Upper lobe of left lung (tissue), 6 donors: ENCODE results near the gene HMGXB3. TPM values are rescaled to one million over a fixed set of nuclear protein-coding genes. Genes with fewer than 3 reads are reported as not detected.
A peak's percentile ranks its signal among the peaks of the same experiment; 100 is the strongest.

Experiments
- ATAC-seq, 2 donors: fragments of 200-7000 bp; cut with Tn5 transposase; one replicate each; pipeline ENCODE4 v1.9.1; 2022; ENCODE audit warnings: mild to moderate bottlenecking in 2 of 2, moderate library complexity in 2 of 2; ENCODE audit not compliant: low FRiP score in 2 of 2
- DNase-seq, 2 donors: peaks; one replicate each; pipeline ENCODE4 v3.0.0-alpha.2; 2019 to 2020
- H3K27ac ChIP-seq, 4 donors: fragments of 200-600 bp; sonication (generic); one replicate each; pipeline ENCODE4 v1.5.1; 2016 to 2019
- H3K27me3 ChIP-seq, 4 donors: fragments of 200-600 bp; sonication (generic); one replicate each; pipeline ENCODE4 v1.5.1; 2017 to 2019
- H3K36me3 ChIP-seq, 4 donors: fragments of 200-600 bp; sonication (generic); one replicate each; pipeline ENCODE4 v1.5.1; 2016 to 2019
- H3K4me1 ChIP-seq, 4 donors: fragments of 200-600 bp; sonication (generic); one replicate each; pipeline ENCODE4 v1.5.1; 2018 to 2019
- H3K4me3 ChIP-seq, 4 donors: fragments of 200-600 bp; sonication (generic); one replicate each; pipeline ENCODE4 v1.5.1; 2017 to 2019; ENCODE audit warnings: mild to moderate bottlenecking in 2 of 4, moderate library complexity in 1 of 4
- H3K9me3 ChIP-seq, 4 donors: fragments of 200-600 bp; sonication (generic); one replicate each; pipeline ENCODE4 v1.5.1; 2018 to 2019
- EP300 ChIP-seq, 4 donors: sonication (generic); formaldehyde crosslinking; IDR thresholded peaks; one replicate each; pipeline ENCODE4 v1.5.1; 2017; ENCODE audit warnings: antibody characterized with exemption in 4 of 4, control low read depth in 2 of 4
- POLR2A ChIP-seq, 4 donors: fragments of 450-650 bp; IDR thresholded peaks; one replicate each; pipeline ENCODE4 v1.5.1; 2016 to 2017; ENCODE audit warnings: antibody characterized with exemption in 4 of 4, mild to moderate bottlenecking in 2 of 4
- POLR2AphosphoS5 ChIP-seq, 2 donors: sonication (generic); formaldehyde crosslinking; IDR thresholded peaks; one replicate each; pipeline ENCODE4 v1.5.1; 2017; ENCODE audit warnings: antibody characterized with exemption in 2 of 2
- WGBS, 2 donors: methylation state at CpG; one replicate each; pipeline ENCODE4 v1.1.5; 2017 to 2018; 5-methylcytosine and 5-hydroxymethylcytosine counted together
- total RNA-seq, 6 donors: library from RNA; depleted of rRNA in 4 of 6; stranded (reverse); fragments of >200 nt in 4 of 6; gene quantifications; one replicate each; pipeline versions ENCODE4 v1.1.0 to v1.2.1, GENCODE V29; 2016 to 2021
- TF ChIP-seq, protein P1 (sequence below), 6 experiments: fragments of 450-650 bp in 4 of 6; fragments of 200-600 bp in 2 of 6; sonication (generic) in 2 of 6; IDR thresholded peaks; one replicate each; pipeline ENCODE4 v1.5.1; 2016 to 2019; ENCODE audit warnings: antibody characterized with exemption in 6 of 6
- donor health status: DM: no; HTN: no; CAD: no; lungs with moderate emphysema.
- donor health status: DM: no; HTN: yes; CAD: no; lungs with severe emphysema.

The HMGXB3 gene, protein sequence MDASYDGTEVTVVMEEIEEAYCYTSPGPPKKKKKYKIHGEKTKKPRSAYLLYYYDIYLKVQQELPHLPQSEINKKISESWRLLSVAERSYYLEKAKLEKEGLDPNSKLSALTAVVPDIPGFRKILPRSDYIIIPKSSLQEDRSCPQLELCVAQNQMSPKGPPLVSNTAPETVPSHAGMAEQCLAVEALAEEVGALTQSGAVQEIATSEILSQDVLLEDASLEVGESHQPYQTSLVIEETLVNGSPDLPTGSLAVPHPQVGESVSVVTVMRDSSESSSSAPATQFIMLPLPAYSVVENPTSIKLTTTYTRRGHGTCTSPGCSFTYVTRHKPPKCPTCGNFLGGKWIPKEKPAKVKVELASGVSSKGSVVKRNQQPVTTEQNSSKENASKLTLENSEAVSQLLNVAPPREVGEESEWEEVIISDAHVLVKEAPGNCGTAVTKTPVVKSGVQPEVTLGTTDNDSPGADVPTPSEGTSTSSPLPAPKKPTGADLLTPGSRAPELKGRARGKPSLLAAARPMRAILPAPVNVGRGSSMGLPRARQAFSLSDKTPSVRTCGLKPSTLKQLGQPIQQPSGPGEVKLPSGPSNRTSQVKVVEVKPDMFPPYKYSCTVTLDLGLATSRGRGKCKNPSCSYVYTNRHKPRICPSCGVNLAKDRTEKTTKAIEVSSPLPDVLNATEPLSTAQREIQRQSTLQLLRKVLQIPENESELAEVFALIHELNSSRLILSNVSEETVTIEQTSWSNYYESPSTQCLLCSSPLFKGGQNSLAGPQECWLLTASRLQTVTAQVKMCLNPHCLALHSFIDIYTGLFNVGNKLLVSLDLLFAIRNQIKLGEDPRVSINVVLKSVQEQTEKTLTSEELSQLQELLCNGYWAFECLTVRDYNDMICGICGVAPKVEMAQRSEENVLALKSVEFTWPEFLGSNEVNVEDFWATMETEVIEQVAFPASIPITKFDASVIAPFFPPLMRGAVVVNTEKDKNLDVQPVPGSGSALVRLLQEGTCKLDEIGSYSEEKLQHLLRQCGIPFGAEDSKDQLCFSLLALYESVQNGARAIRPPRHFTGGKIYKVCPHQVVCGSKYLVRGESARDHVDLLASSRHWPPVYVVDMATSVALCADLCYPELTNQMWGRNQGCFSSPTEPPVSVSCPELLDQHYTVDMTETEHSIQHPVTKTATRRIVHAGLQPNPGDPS (N-terminal part only)
- total RNA-seq = 10 to 100 TPM; 29.6 to 71.2 (median 41.0) TPM

DNA sequence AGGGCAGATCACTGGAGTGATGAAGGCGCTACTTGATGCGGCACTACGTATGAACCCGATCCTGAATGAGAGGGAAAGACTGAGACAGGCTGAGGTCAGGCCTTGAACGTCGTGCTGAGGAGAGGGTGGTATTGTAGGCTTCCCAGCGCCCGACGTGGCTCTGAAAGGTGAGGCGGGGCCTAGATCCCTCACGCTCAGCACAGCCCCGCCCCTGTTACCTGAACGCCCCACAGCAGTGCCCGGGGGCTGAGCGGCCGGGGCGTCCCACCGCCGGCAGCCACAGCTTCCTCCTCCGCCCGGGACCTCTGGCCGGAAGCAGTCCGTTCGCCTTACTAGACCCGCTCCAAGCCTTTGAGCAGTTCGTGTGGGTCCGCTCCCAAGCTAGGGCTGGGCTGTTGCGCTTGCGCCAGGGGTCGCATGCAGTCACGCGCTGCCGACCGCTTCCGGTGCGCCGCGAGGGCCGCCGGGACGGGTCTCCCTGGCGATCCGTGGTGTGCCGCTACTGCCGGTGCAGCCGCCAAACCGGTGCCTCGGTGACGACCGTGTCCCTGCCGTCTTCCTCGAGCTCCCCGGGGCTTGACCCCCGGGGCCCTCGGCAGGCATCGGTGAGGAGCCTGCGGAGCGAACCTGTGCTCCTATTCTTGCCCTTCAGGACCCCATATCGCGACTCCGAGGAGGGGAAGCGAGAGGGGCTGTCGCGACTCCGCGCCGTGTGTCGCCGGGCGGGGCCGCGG is at the start of gene HMGXB3, which contains the start of gene TIGD6:
HMGXB3 (plus strand) TSS at position 484 of the 734 bp plus-strand sequence. CDS start 4,114 bp downstream, outside the sequence.
TIGD6 (minus strand) TSS at position 399 of the 734 bp plus-strand sequence. CDS start 4,306 bp downstream, outside the sequence.
- H3K27ac ChIP-seq = peak within 1 kb of the TSS; percentile 91 to 97 (median 95)
- peak; percentile 94 to 98 for DNase-seq
- H3K9me3 ChIP-seq = no peaks in the 10 kb centered on the region
- H3K4me3 ChIP-seq = peak within 1 kb of the TSS; percentile 80 to 94 (median 81)
- peaks cover 0 to 17% (median 2%) of the 10 kb centered on the region in 4 donors for H3K36me3 ChIP-seq
- peaks cover 23 to 37% (median 31%) of the 10 kb centered on the region in 4 donors for H3K4me1 ChIP-seq
- TF ChIP-seq POLR2A (IDR thresholded peaks at IDR 0.05) (peak in 3 of 4 donors; percentile 65 to 88 (median 83)), POLR2AphosphoS5 (IDR thresholded peaks at IDR 0.05) (peak; percentile 92 to 94), EP300 (IDR thresholded peaks at IDR 0.05) (peak in 1 of 4 donors; percentile 82)
- TF ChIP-seq, protein P1, sequence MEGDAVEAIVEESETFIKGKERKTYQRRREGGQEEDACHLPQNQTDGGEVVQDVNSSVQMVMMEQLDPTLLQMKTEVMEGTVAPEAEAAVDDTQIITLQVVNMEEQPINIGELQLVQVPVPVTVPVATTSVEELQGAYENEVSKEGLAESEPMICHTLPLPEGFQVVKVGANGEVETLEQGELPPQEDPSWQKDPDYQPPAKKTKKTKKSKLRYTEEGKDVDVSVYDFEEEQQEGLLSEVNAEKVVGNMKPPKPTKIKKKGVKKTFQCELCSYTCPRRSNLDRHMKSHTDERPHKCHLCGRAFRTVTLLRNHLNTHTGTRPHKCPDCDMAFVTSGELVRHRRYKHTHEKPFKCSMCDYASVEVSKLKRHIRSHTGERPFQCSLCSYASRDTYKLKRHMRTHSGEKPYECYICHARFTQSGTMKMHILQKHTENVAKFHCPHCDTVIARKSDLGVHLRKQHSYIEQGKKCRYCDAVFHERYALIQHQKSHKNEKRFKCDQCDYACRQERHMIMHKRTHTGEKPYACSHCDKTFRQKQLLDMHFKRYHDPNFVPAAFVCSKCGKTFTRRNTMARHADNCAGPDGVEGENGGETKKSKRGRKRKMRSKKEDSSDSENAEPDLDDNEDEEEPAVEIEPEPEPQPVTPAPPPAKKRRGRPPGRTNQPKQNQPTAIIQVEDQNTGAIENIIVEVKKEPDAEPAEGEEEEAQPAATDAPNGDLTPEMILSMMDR (IDR thresholded peaks at IDR 0.05) = peak in 4 of 6 experiments; percentile 33 to 41 (median 34)
- 0% methylated on average over 22 to 36 of the region's 72 CpGs for WGBS, 2 donors
- ATAC-seq = peak; percentile 96
- H3K27me3 ChIP-seq = no peaks in the 10 kb centered on the region

DNA sequence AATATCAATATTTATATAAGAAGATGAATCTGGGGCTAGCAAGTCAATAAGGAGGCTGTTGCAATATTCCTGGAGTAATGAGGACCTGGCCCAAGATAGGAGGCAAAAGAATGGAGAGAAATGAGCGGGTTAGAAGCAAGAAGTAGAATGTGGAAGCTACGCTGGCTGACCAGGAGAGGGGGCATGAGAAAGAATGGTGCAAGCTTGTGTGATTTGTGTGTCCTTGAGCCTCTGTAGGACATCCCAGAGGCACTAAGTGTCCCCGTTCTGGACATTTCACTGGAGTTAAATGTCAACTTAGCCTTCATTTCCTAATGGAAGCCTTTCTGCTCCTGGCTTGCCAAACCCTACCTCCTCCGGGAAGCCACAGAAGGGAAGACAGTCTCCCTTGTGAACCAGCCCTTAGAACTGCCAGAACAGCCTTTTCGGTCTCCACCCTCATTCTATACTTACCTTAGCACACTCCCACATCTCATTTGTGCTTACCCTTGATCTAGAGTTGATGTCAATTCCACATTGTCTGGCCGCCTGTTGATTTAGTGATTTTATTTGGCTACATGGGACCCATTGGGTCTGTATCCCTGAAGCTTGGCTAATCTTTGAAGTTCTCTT is 49.3 kb upstream of the HMGXB3 start:
- TF ChIP-seq POLR2A (IDR thresholded peaks at IDR 0.05) (no peak), POLR2AphosphoS5 (IDR thresholded peaks at IDR 0.05) (no peak), EP300 (IDR thresholded peaks at IDR 0.05) (no peak)
- TF ChIP-seq, protein P1 (IDR thresholded peaks at IDR 0.05) = no peak
- Histone ChIP-seq H3K27me3 (no peaks in the 10 kb centered on the region), H3K9me3 (no peaks in the 10 kb centered on the region), H3K4me3 (no peak overlapping the region), H3K36me3 (no peaks in the 10 kb centered on the region), H3K27ac (no peak overlapping the region), H3K4me1 (no peaks in the 10 kb centered on the region)
- 70 to 84% methylated on average over 6 of the region's 6 CpGs for WGBS, 2 donors
- DNase-seq (no peak), ATAC-seq (no peak)

DNA sequence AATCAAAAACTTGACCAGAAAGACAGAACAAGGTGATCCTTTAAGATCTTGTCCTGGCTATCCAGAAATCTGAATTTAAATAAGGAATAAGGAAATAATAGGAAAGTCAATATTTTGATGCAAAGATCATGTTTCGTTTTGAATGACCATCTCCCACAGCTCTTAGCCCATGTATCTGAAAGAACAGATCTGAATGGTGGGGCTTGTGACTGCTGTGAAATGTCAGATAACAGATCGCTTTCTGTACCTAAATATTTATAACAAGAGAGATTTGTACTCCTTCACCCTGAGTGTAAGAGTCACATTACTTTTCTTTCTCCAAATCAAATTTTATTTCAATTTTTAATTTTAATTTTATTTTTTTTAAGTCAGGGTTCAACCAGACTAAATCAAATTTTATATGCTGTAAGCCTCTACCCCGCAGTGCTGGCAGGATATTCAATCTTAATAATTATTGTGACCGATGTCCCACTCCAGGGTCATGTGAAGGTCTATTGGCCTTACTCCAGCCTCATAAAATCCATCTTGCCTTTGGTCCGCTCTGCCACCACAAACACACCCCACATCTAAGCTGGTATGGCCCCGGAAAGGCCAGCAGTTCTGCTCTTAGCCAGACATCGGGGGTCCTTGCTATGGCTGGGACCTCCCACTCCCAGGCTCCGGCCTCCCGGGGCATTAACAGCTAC is 47.0 kb upstream of the HMGXB3 start:
- TF ChIP-seq POLR2AphosphoS5 (IDR thresholded peaks at IDR 0.05) (no peak), EP300 (IDR thresholded peaks at IDR 0.05) (no peak), POLR2A (IDR thresholded peaks at IDR 0.05) (no peak)
- TF ChIP-seq, protein P1 (IDR thresholded peaks at IDR 0.05) = no peak
- 73 to 76% methylated on average over 9 of the region's 9 CpGs for WGBS, 2 donors
- H3K27me3 ChIP-seq = no peaks in the 10 kb centered on the region
- H3K27ac ChIP-seq = no peak overlapping the region
- H3K4me1 ChIP-seq = no peaks in the 10 kb centered on the region
- no peak overlapping the region for H3K4me3 ChIP-seq
- DNase-seq = no peak
- ATAC-seq = no peak
- no peaks in the 10 kb centered on the region for H3K9me3 ChIP-seq
- no peaks in the 10 kb centered on the region for H3K36me3 ChIP-seq
